ENCODE data around the gene PCBD1. TPM values are rescaled to one million over a fixed set of nuclear protein-coding genes. Genes with fewer than 3 reads are reported as not detected.

Gene PCBD1
- total RNA-seq, 3 donors from 2014 or later = 52.4 to 93.9 (median 66.6) TPM

DNA sequence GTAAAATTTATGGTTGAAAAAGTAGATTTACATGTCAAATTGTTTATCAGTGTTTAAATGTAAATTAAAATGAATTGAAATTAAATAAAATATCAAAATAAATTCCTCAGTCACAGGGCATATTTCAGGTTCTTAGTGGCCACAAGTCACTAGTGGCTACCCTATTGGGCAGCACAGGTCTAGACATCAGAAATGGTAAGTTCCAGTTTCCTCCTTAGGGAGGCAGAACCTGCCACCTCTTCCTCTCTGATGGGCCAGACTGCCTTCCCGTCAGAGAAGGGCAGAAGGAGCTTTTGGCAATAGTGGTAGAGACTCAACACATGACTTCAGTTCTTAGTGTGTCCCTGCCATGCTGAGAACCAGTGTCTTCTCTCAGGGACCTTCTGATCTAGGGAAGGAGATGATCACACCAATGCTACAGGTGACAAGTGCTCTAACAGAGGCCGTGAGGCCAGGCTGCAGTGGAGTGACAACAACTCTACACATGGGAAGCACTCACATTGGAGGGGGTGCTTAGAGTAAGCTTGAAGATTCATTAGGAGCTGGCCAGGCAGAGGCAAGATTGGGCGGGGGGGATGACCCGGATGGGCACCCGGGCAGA is 14.4 kb upstream of the PCBD1 start:
- no peak overlapping the region for H3K4me3 ChIP-seq
- no peaks in the 10 kb centered on the region for H3K36me3 ChIP-seq
- H3K9me3 ChIP-seq = no peaks in the 10 kb centered on the region
- no peak for DNase-seq (ENCODE audit: low spot score in 2 of 2)
- H3K27ac ChIP-seq = no peak overlapping the region
- intact Hi-C loops (cut with DNase I; ENCODE audit: low total_unique reads) = no loop called here
- H3K27me3 ChIP-seq = no peaks in the 10 kb centered on the region
- TF ChIP-seq POLR2AphosphoS5 (IDR thresholded peaks at IDR 0.05) (no peak), POLR2A (IDR thresholded peaks at IDR 0.05) (no peak)
- TF ChIP-seq, protein P1, sequence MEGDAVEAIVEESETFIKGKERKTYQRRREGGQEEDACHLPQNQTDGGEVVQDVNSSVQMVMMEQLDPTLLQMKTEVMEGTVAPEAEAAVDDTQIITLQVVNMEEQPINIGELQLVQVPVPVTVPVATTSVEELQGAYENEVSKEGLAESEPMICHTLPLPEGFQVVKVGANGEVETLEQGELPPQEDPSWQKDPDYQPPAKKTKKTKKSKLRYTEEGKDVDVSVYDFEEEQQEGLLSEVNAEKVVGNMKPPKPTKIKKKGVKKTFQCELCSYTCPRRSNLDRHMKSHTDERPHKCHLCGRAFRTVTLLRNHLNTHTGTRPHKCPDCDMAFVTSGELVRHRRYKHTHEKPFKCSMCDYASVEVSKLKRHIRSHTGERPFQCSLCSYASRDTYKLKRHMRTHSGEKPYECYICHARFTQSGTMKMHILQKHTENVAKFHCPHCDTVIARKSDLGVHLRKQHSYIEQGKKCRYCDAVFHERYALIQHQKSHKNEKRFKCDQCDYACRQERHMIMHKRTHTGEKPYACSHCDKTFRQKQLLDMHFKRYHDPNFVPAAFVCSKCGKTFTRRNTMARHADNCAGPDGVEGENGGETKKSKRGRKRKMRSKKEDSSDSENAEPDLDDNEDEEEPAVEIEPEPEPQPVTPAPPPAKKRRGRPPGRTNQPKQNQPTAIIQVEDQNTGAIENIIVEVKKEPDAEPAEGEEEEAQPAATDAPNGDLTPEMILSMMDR (IDR thresholded peaks at IDR 0.05) = no peak
- H3K4me1 ChIP-seq = no peaks in the 10 kb centered on the region

DNA sequence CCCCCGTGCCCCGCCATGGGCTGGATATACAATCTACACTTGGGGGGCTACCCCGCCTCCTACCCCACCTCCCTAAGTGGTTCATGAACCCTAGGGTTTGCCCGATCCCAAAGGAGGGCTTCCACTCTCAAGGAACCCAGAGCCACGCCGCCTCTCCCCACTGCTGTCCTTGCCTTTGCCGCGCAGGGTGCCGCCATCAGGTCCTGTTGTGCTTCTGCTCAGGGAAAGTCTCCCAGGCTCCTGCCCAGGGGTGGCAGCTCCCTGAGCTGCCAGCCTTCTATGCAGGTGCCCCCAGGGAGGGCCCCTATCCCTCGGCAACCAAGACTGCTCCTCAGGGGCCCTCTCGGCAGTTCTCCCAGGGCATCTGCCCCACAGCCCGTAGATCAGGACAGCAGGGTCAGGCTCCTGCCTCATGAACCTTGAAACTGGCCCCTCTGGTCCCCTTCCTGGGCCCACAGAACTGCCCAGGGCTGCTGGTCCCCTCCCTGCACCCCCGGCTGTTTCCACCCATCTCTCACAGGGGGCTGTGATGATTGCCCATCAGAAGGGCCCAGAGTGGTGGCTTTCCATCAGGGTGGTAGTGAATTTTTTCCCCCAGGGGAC is 13.0 kb upstream of the PCBD1 start:
- Histone ChIP-seq H3K27ac (no peak overlapping the region), H3K4me3 (no peak overlapping the region), H3K9me3 (no peaks in the 10 kb centered on the region), H3K36me3 (no peaks in the 10 kb centered on the region), H3K27me3 (no peaks in the 10 kb centered on the region), H3K4me1 (no peaks in the 10 kb centered on the region)
- no peak for TF ChIP-seq POLR2AphosphoS5 (IDR thresholded peaks at IDR 0.05)
- TF ChIP-seq, protein P1 (IDR thresholded peaks at IDR 0.05) = no peak
- no peak for TF ChIP-seq POLR2A (IDR thresholded peaks at IDR 0.05)
- intact Hi-C loops (cut with DNase I; ENCODE audit: low total_unique reads) = no loop called here
- peak in 1 of 2 donors; percentile 27 for DNase-seq (ENCODE audit: low spot score in 2 of 2)

DNA sequence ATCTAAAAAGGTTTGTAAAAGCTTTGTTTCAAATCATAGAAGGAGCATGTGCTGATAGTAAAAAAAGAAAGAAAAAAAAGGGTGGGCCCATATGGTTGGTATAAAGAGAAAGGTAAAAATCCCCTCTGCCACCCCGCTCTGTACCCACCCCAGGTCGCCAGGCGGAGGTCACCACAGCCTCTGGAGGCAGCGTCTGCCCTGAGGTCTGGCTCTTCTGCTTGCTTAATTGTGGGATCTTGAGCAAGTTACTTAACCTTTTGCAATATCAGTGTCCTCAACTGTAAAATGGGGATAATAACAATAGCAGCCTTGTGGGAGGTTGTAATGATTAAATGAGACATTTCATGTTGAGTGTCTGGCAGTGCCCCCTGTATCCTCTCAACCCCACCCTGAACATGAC is 10.7 kb upstream of the PCBD1 start:
- Histone ChIP-seq H3K36me3 (no peaks in the 10 kb centered on the region), H3K27me3 (no peaks in the 10 kb centered on the region), H3K4me3 (no peak overlapping the region), H3K9me3 (no peaks in the 10 kb centered on the region), H3K27ac (no peak overlapping the region), H3K4me1 (no peaks in the 10 kb centered on the region)
- no peak for TF ChIP-seq POLR2AphosphoS5 (IDR thresholded peaks at IDR 0.05)
- TF ChIP-seq, protein P1 (IDR thresholded peaks at IDR 0.05) = no peak
- TF ChIP-seq POLR2A (IDR thresholded peaks at IDR 0.05) = no peak
- no peak for DNase-seq (ENCODE audit: low spot score in 2 of 2)
- intact Hi-C loops (cut with DNase I; ENCODE audit: low total_unique reads) = no loop called here

- intact Hi-C loops (cut with DNase I; ENCODE audit: low total_unique reads) = no loop called here
- Histone ChIP-seq H3K4me3 (no peak overlapping the region), H3K36me3 (no peaks in the 10 kb centered on the region)
Observed at GRCh38 chr10:70898687-70899086, 10.3 kb upstream of the PCBD1 start.

DNA sequence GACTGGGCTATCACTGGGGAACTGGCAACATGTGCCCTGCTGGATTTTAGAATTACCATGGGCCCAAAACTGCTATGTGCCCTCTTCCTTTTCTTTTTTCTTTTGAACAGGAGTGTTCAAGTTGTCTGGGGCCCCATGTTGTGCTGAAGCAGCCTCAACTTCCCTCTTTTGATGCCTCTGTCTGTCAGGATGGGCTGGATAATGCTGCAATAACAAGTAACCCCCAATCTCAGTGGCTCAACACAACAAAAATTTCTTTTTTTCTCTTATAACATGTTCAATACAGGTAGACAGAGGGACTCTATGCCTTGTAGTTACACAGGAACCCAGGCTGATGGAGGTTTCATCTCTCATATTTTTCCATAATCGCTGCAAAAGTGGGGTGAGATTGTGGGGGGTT is 8.2 kb upstream of the PCBD1 start:
- H3K4me3 ChIP-seq = no peak overlapping the region
- no peaks in the 10 kb centered on the region for H3K36me3 ChIP-seq
- DNase-seq (ENCODE audit: low spot score in 2 of 2) = no peak
- H3K9me3 ChIP-seq = no peaks in the 10 kb centered on the region
- no peaks in the 10 kb centered on the region for H3K4me1 ChIP-seq
- H3K27me3 ChIP-seq = no peaks in the 10 kb centered on the region
- intact Hi-C loops (cut with DNase I; ENCODE audit: low total_unique reads) = no loop called here
- no peak overlapping the region for H3K27ac ChIP-seq
- TF ChIP-seq, protein P1 (IDR thresholded peaks at IDR 0.05) = no peak
- TF ChIP-seq POLR2AphosphoS5 (IDR thresholded peaks at IDR 0.05) (no peak), POLR2A (IDR thresholded peaks at IDR 0.05) (no peak)

More at GRCh38 chr10:70898687-70899086, 10.3 kb upstream of the PCBD1 start:
- H3K4me1 ChIP-seq = no peaks in the 10 kb centered on the region
- TF ChIP-seq POLR2A (IDR thresholded peaks at IDR 0.05) (no peak), POLR2AphosphoS5 (IDR thresholded peaks at IDR 0.05) (no peak)
- TF ChIP-seq, protein P1 (IDR thresholded peaks at IDR 0.05) = no peak
- no peaks in the 10 kb centered on the region for H3K27me3 ChIP-seq
- no peaks in the 10 kb centered on the region for H3K9me3 ChIP-seq
- no peak for DNase-seq (ENCODE audit: low spot score in 2 of 2)
- no peak overlapping the region for H3K27ac ChIP-seq
